HepG2 (cell line): Measurements from ENCODE around the gene CDHR4. TPM values are rescaled to one million over a fixed set of nuclear protein-coding genes. Genes with fewer than 3 reads are reported as not detected.

ENCODE experiments used
- ATAC-seq: fragments of 200-7000 bp; cut with Tn5 transposase; 3 replicates; pipeline ENCODE4 v1.9.1; 2020; ENCODE audit warnings: mild to moderate bottlenecking, moderate library complexity
- BruUV-seq: library from RNA; stranded (reverse); fragments of 400-500 nt; replicated peaks from 2 replicates; lab custom pipeline; 2021; lab: Mats Ljungman, UMichigan
- CTCF ChIA-PET: fragments of 300-600 bp; formaldehyde crosslinking; extraction: SDS; loops from one replicate; lab custom pipeline; 2021; ENCODE audit warnings: low total read pairs, inconsistent platforms, low intra/inter-chr PET ratio; lab: Yijun Ruan, JAX
- POLR2A ChIA-PET: fragments of 350-600 bp; sonication (Branson Sonifier 250); formaldehyde crosslinking; loops from one replicate; lab custom pipeline; 2020; ENCODE audit warnings: antibody characterized with exemption, inconsistent platforms; lab: Yijun Ruan, JAX
- DNase-seq: peaks from one replicate; pipeline ENCODE4 v3.0.0-alpha.2; 2015; ENCODE audit warnings: low spot score
- FAIRE-seq: peaks from 3 replicates; lab custom pipeline; 2011; peaks lifted over from hg19 to GRCh38; lab: Jason Lieb, UNC
- H2AFZ ChIP-seq: one replicate; pipeline ENCODE4 v1.6.1; 2011; ENCODE audit warnings: low read length, inconsistent platforms
- H3K27ac ChIP-seq: fragments of 300-600 bp; 3 replicates; pipeline ENCODE4 v1.8.0; 2011; ENCODE audit warnings: mixed run types, mild to moderate bottlenecking, mixed read lengths, low read length, inconsistent platforms; ENCODE audit not compliant: insufficient read depth; ENCODE audit errors: extremely low read length
- H3K27me3 ChIP-seq, 2 experiments: fragments of 200-600 bp in 1 of 2; 2 replicates in 1 of 2; 3 replicates in 1 of 2; pipeline versions ENCODE4 v1.6.0 to v1.8.0; 2011; ENCODE audit warnings: low read length in 2 of 2, mild to moderate bottlenecking in 2 of 2, moderate library complexity in 2 of 2, inconsistent platforms in 1 of 2; ENCODE audit not compliant: insufficient read depth in 2 of 2, control insufficient read depth in 1 of 2
- H3K36me3 ChIP-seq, 2 experiments: fragments of 200-600 bp in 1 of 2; replicated peaks in 1 of 2; 2 replicates in 1 of 2; 3 replicates in 1 of 2; pipeline versions ENCODE4 v1.5.1 to v1.8.0; 2011; ENCODE audit warnings: low read length in 2 of 2, inconsistent platforms in 1 of 2; ENCODE audit not compliant: insufficient read depth in 2 of 2, control insufficient read depth in 1 of 2
- H3K4me1 ChIP-seq: 2 replicates; pipeline ENCODE4 v1.5.1; 2012; ENCODE audit warnings: low read length, inconsistent platforms; ENCODE audit not compliant: insufficient read depth
- H3K4me2 ChIP-seq: 2 replicates; pipeline ENCODE4 v1.6.0; 2011; ENCODE audit warnings: low read depth, low read length, inconsistent platforms
- H3K4me3 ChIP-seq, 3 experiments: fragments of 200-600 bp in 1 of 3; sonication (generic), shearing (Covaris generic) in 1 of 3; replicated peaks in 1 of 3; 2 replicates each; pipeline ENCODE4 v1.5.1; 2011 to 2016; ENCODE audit warnings: low read length in 3 of 3, inconsistent platforms in 2 of 3, low read depth in 2 of 3, mild to moderate bottlenecking in 2 of 3, control low read depth in 1 of 3, mixed read lengths in 1 of 3; ENCODE audit not compliant: insufficient read depth in 1 of 3
- H3K79me2 ChIP-seq: one replicate; pipeline ENCODE4 v1.6.1; 2011; ENCODE audit warnings: low read length, inconsistent platforms; ENCODE audit not compliant: insufficient read depth
- H3K9ac ChIP-seq: 2 replicates; pipeline ENCODE4 v1.6.0; 2011; ENCODE audit warnings: mild to moderate bottlenecking, low read depth, low read length, inconsistent platforms; ENCODE audit not compliant: insufficient read depth
- H3K9me3 ChIP-seq: 2 replicates; pipeline ENCODE4 v1.5.1; 2012; ENCODE audit warnings: mild to moderate bottlenecking, low read length
- H4K20me1 ChIP-seq: 2 replicates; pipeline ENCODE4 v1.6.0; 2011; ENCODE audit warnings: inconsistent platforms, mild to moderate bottlenecking, low read length, moderate library complexity; ENCODE audit not compliant: insufficient read depth
- ASH2L ChIP-seq: fragments of 300-600, 200-600 bp; sonication (generic); IDR thresholded peaks from 2 replicates; pipeline ENCODE4 v1.7.0; 2017; ENCODE audit warnings: low read depth, mild to moderate bottlenecking, moderate library complexity, mixed read lengths, low read length; ENCODE audit not compliant: insufficient read length
- GABPB1 ChIP-seq: IDR thresholded peaks from 2 replicates; pipeline ENCODE4 v1.6.1; 2016; ENCODE audit warnings: mild to moderate bottlenecking, missing genetic modification reagents, moderate library complexity, missing compliant biosample characterization
- HDAC6 ChIP-seq: fragments of 200-600 bp; sonication (generic); IDR thresholded peaks from 2 replicates; pipeline ENCODE4 v1.7.0; 2017; ENCODE audit warnings: mild to moderate bottlenecking, antibody characterized with exemption, low read length, low read depth
- KDM6A ChIP-seq: IDR thresholded peaks from 2 replicates; pipeline ENCODE4 v1.6.1; 2016; ENCODE audit warnings: low read depth
- KLF11 ChIP-seq: IDR thresholded peaks from 2 replicates; pipeline ENCODE4 v1.6.1; 2016; ENCODE audit warnings: missing compliant biosample characterization
- SP140L ChIP-seq: sonication (generic); formaldehyde crosslinking; IDR thresholded peaks from 2 replicates; pipeline ENCODE4 v1.4.0; 2020; ENCODE audit warnings: missing genetic modification reagents, borderline replicate concordance
- TAF15 ChIP-seq: fragments of 200-400 bp; formaldehyde crosslinking; IDR thresholded peaks from one replicate; pipeline ENCODE4 v1.6.1; 2018; ENCODE audit warnings: mild to moderate bottlenecking, low read depth, low read length; ENCODE audit not compliant: poor library complexity, severe bottlenecking
- TCF12 ChIP-seq, 2 experiments: fragments of 450-650 bp in 1 of 2; sonication (generic) in 1 of 2; formaldehyde crosslinking in 1 of 2; IDR thresholded peaks; 2 replicates each; pipeline versions ENCODE4 v1.6.1 to v1.8.0; 2017 to 2022; ENCODE audit warnings: antibody characterized with exemption in 1 of 2, mild to moderate bottlenecking in 1 of 2, missing genetic modification reagents in 1 of 2, moderate library complexity in 1 of 2
- TRAFD1 ChIP-seq: sonication (generic); formaldehyde crosslinking; IDR thresholded peaks from 2 replicates; pipeline ENCODE4 v1.5.1; 2020; ENCODE audit warnings: missing genetic modification reagents, mild to moderate bottlenecking, borderline replicate concordance
- ZBTB2 ChIP-seq: sonication (generic); formaldehyde crosslinking; IDR thresholded peaks from 2 replicates; pipeline ENCODE4 v1.8.0; 2022; ENCODE audit warnings: low read depth, missing genetic modification reagents
- ZNF160 ChIP-seq: sonication (generic); formaldehyde crosslinking; IDR thresholded peaks from 2 replicates; pipeline ENCODE4 v1.8.0; 2022; ENCODE audit warnings: mild to moderate bottlenecking, inconsistent platforms, missing genetic modification reagents
- ZNF18 ChIP-seq: sonication (generic); formaldehyde crosslinking; IDR thresholded peaks from 2 replicates; pipeline ENCODE4 v1.8.0; 2022; ENCODE audit warnings: mild to moderate bottlenecking, missing genetic modification reagents; ENCODE audit not compliant: insufficient replicate concordance
- ZNF20 ChIP-seq: sonication (generic); formaldehyde crosslinking; IDR thresholded peaks from 2 replicates; pipeline ENCODE4 v1.4.0; 2020; ENCODE audit warnings: mild to moderate bottlenecking, moderate library complexity, missing genetic modification reagents
- ZNF30 ChIP-seq: sonication (generic); formaldehyde crosslinking; IDR thresholded peaks from 2 replicates; pipeline ENCODE4 v1.5.0; 2020; ENCODE audit warnings: mild to moderate bottlenecking, missing genetic modification reagents
- ZNF451 ChIP-seq: sonication (generic); formaldehyde crosslinking; IDR thresholded peaks from 2 replicates; pipeline ENCODE4 v1.5.0; 2020; ENCODE audit warnings: mild to moderate bottlenecking, missing genetic modification reagents
- ZNF496 ChIP-seq: sonication (generic); formaldehyde crosslinking; IDR thresholded peaks from 2 replicates; pipeline ENCODE4 v1.8.1; 2023; ENCODE audit warnings: mild to moderate bottlenecking, moderate library complexity, missing genetic modification reagents; ENCODE audit not compliant: insufficient replicate concordance
- ZNF816 ChIP-seq: sonication (generic); formaldehyde crosslinking; IDR thresholded peaks from 2 replicates; pipeline ENCODE4 v1.8.0; 2022; ENCODE audit warnings: missing genetic modification reagents, mild to moderate bottlenecking, borderline replicate concordance
- WGBS: methylation state at CpG from one replicate; pipeline ENCODE4 v1.1.6; 2017; ENCODE audit warnings: low lambda C conversion rate; 5-methylcytosine and 5-hydroxymethylcytosine counted together
- in situ Hi-C: cut with HindIII; loops from 2 replicates; pipeline ENCODE4 v1.10.0; 2017; ENCODE audit warnings: low pct_unique_long_range_greater_than_20kb; ENCODE audit not compliant: extremely low pct_ligation_motif_present
- intact Hi-C: fragments of 100-400 bp; cut with micrococcal nuclease; formaldehyde crosslinking; loops from one replicate; pipeline ENCODE4 v1.10.0; 2022; ENCODE audit not compliant: unreplicated experiment
- polyA plus RNA-seq, 8 experiments: library from polyadenylated mRNA; depleted of rRNA in 3 of 8; stranded (reverse) in 7 of 8; unstranded in 1 of 8; fragments of >200 nt; fragmentation: Illumina TruSeq in 4 of 8; extraction: Trizol in 4 of 8; gene quantifications; 2 replicates each; pipeline versions ENCODE4 v1.2.1 to v1.2.3, GENCODE V29; 2011 to 2016; ENCODE audit warnings: low read depth in 4 of 8, missing spikeins in 1 of 8, mixed read lengths in 1 of 8; ENCODE audit not compliant: insufficient read depth in 1 of 8
- total RNA-seq, 5 experiments: library from RNA; depleted of rRNA; stranded (reverse); fragments of >200 nt; fragmentation: Illumina TruSeq; extraction: Trizol; gene quantifications; 2 replicates each; pipeline ENCODE4 v1.2.3, GENCODE V29; 2016; ENCODE audit warnings: low read depth in 1 of 5

CDHR4 gene
- total and polyA plus RNA-seq, 2 of the 13 experiments (the other 11 are each of a cell fraction or from before 2014, with no cell fraction given) = 0.21 TPM; not detected in 1

GRCh38 chr3:49840388-49840787, 40.7 kb upstream of the CDHR4 start:
- POLR2A ChIA-PET = no interaction called here
- H3K9me3 ChIP-seq = no peaks in the 10 kb centered on the region
- no peak for DNase-seq
- in situ Hi-C loops = loop anchor here (5.0 kb wide), 2 partner anchors 33 to 67 kb away; no protein-coding TSS in a partner anchor
- H3K4me2 ChIP-seq = no peak overlapping the region
- no peak overlapping the region for H3K4me3 ChIP-seq
- H3K79me2 ChIP-seq = no peaks in the 10 kb centered on the region
- no peak overlapping the region for H3K27ac ChIP-seq
- intact Hi-C loops = no loop called here
- H4K20me1 ChIP-seq = no peaks in the 10 kb centered on the region
- no TSS peak for BruUV-seq
- no peak for FAIRE-seq
- no peaks in the 10 kb centered on the region for H3K27me3 ChIP-seq
- CTCF ChIA-PET = interaction anchor here (1.9 to 2.4 kb wide), 2 partner anchors 38 to 66 kb away, joined by 8 to 27 read pairs; partner anchors contain the start of gene INKA1
- H3K9ac ChIP-seq = no peak overlapping the region
- peaks cover 41% of the 10 kb centered on the region for H3K4me1 ChIP-seq
- 100% methylated on average over 1 of the region's 2 CpGs for WGBS
- peaks cover 4 to 27% of the 10 kb centered on the region in 2 experiments; a peak in 3 of 5 replicates for H3K36me3 ChIP-seq
- no peak for ATAC-seq
- no peak overlapping the region for H2AFZ ChIP-seq
- TF ChIP-seq ZNF496 = no peak
- TF ChIP-seq TRAFD1 = no peak
- no peak for TF ChIP-seq HDAC6
- no peak for TF ChIP-seq GABPB1 (CRISPR knock-in tag)
- no peak for TF ChIP-seq ZBTB2 (CRISPR knock-in tag)
- no peak for TF ChIP-seq ZNF160 (CRISPR knock-in tag)
- TF ChIP-seq TCF12 (IDR thresholded peaks at IDR 0.05) = no peak
- TF ChIP-seq TCF12 (CRISPR knock-in tag; IDR thresholded peaks at IDR 0.05) = no peak
- TF ChIP-seq ZNF451 = no peak
- TF ChIP-seq KLF11 = no peak
- no peak for TF ChIP-seq KDM6A
- TF ChIP-seq ZNF20 (CRISPR knock-in tag) = no peak
- TF ChIP-seq TAF15 = no peak
- TF ChIP-seq ASH2L = no peak
- no peak for TF ChIP-seq ZNF30 (CRISPR knock-in tag)
- TF ChIP-seq ZNF816 (CRISPR knock-in tag) = no peak
- TF ChIP-seq SP140L (CRISPR knock-in tag) = no peak
- TF ChIP-seq ZNF18 (CRISPR knock-in tag) = no peak
